Right lobe of liver (tissue), 4 donors: Measurements from ENCODE around the gene QPCTL.

Source experiments
- POLR2A ChIP-seq: fragments of 450-650 bp; IDR thresholded peaks from one replicate; pipeline ENCODE4 v1.6.1; 2017; ENCODE audit warnings: antibody characterized with exemption, mild to moderate bottlenecking
- TF ChIP-seq, protein P1 (sequence below), 4 donors: fragments of 200-600 bp in 3 of 4; fragments of 450-650 bp in 1 of 4; IDR thresholded peaks; one replicate each; pipeline versions ENCODE4 v1.5.1 to v1.8.0; 2016 to 2022; ENCODE audit warnings: antibody characterized with exemption in 4 of 4, mild to moderate bottlenecking in 2 of 4
- donor health status: DM: no; HTN: no; CAD: no.
- donor health status: DM: no; HTN: no; CAD: no.
- donor health status: DM: no; HTN: yes; CAD: no.

GRCh38 chr19:45659096-45659729, 33.3 kb upstream of the QPCTL start:
- TF ChIP-seq, protein P1, sequence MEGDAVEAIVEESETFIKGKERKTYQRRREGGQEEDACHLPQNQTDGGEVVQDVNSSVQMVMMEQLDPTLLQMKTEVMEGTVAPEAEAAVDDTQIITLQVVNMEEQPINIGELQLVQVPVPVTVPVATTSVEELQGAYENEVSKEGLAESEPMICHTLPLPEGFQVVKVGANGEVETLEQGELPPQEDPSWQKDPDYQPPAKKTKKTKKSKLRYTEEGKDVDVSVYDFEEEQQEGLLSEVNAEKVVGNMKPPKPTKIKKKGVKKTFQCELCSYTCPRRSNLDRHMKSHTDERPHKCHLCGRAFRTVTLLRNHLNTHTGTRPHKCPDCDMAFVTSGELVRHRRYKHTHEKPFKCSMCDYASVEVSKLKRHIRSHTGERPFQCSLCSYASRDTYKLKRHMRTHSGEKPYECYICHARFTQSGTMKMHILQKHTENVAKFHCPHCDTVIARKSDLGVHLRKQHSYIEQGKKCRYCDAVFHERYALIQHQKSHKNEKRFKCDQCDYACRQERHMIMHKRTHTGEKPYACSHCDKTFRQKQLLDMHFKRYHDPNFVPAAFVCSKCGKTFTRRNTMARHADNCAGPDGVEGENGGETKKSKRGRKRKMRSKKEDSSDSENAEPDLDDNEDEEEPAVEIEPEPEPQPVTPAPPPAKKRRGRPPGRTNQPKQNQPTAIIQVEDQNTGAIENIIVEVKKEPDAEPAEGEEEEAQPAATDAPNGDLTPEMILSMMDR (IDR thresholded peaks at IDR 0.05), result no peak
- TF ChIP-seq POLR2A, result no peak
